Stimulated activated CD4-positive, alpha-beta T cell treated with anti-CD3 and anti-CD28 coated beads, Interleukin-2, amount 100 ng/mL, for 48 hours (primary cell): ENCODE results near the gene KRTAP4-11.
"Not testable (repeated sequence)": the region's sequence is repeated elsewhere in the genome, so short reads cannot be mapped to it uniquely, and the experiment has no call there.

Experiments used
- DNase-seq, 2 donors: peaks; one replicate each; pipeline ENCODE4 v3.0.0-alpha.2; 2020

KRTAP4-11 gene

DNA sequence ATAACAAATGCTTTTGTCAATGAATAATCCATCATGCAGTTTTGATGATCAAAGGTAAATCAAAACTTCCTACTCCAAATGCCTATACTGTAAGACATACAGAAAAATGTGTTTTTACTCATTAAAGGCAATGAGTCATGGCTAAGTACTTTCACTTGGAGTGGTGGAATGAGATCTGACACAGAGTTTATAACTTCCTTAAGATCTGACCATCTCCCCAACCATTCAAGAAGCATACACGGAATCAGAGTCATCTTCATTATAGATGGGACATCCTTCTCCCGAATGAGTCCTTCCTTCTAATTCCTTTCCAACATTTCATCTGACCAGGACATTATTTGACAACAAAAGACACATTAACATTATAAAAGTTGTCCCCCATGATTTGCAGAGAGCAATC lies 34.7 kb downstream of the KRTAP4-11 start:
- not testable (repeated sequence) for DNase-seq

DNA sequence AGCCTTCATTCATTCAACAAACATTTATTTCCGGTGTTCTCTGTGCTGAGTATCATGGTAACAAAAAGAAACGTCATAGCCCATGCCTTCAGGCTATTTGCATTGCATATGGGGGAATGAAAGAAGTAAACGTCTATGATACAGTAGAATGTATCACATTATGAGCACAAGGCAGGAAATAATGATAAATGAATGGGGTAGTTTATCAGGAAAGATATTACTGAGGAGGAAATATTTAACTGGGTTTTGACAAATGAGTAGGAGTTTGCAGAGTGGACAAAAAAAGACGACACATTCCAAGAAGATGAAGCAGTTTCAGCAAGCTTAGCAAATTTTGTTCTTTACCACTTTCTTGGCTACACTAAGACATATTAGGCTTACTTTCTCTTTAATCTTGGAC lies 35.5 kb downstream of the KRTAP4-11 start:
- no peak for DNase-seq

GRCh38 chr17:41076788-41077187 lies 41.4 kb downstream of the KRTAP4-11 start:
- no peak for DNase-seq

GRCh38 chr17:41073676-41074075 lies 44.5 kb downstream of the KRTAP4-11 start:
- no peak for DNase-seq

- no peak for DNase-seq
Measured at GRCh38 chr17:41071606-41072360, 46.4 kb downstream of the KRTAP4-11 start.

DNA sequence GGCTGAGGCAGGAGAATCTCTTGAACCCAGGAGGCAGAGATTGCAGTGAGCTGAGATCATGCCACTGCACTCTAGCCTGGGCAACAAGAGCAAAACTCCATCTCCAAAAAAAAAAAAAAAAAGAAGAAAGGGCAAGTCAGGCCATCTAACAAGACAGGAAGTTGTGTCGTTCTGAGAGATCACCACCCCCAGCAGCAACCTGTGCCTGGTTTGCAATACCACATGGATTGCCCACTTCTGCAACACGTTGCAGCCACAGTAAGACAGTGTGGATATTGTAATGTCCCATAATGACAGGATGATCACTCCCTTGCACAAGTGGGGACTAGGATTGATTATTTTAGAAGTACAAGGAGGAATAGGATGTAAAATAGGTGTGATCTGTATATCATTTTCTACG lies 49.1 kb downstream of the KRTAP4-11 start:
- no peak for DNase-seq

GRCh38 chr17:41067281-41067680 lies 50.9 kb downstream of the KRTAP4-11 start:
- DNase-seq, result no peak
